HCT116 (cell line): ENCODE results near the gene ANAPC5. TPM values are rescaled to one million over a fixed set of nuclear protein-coding genes. Genes with fewer than 3 reads are reported as not detected.

Source experiments
- ATAC-seq: fragments of 200-7000 bp; cut with Tn5 transposase; 2 replicates; pipeline ENCODE4 v1.9.1; 2020; ENCODE audit warnings: mild to moderate bottlenecking, moderate library complexity
- BruUV-seq: library from RNA; stranded (reverse); fragments of 400-500 nt; replicated peaks from 2 replicates; lab custom pipeline; 2021; lab: Mats Ljungman, UMichigan
- CTCF ChIA-PET: fragments of 300-600 bp; sonication (Branson Sonifier 250); formaldehyde crosslinking; loops from one replicate; lab custom pipeline; 2021; ENCODE audit warnings: antibody characterized with exemption; lab: Charles Lee
- POLR2A ChIA-PET: fragments of 300-600, 350-600 bp; sonication (Branson Sonifier 250); formaldehyde crosslinking; loops from one replicate; lab custom pipeline; 2021; ENCODE audit warnings: antibody characterized with exemption; lab: Charles Lee
- RAD21 ChIA-PET, 2 experiments: fragments of 300-600 bp; sonication (Branson Sonifier 250); formaldehyde crosslinking; loops; one replicate each; lab custom pipeline; 2023; ENCODE audit warnings: low total read pairs in 2 of 2; ENCODE audit not compliant: uncharacterized antibody in 2 of 2, unreplicated experiment in 2 of 2, low non-redundant PET in 1 of 2; lab: Charles Lee
- DNase-seq: peaks from one replicate; pipeline ENCODE4 v3.0.0-alpha.2; 2010; ENCODE audit warnings: low read depth, low spot score
- H2AFZ ChIP-seq: fragments of 200-600 bp; shearing (Covaris generic), sonication (generic); 2 replicates; pipeline ENCODE4 v1.6.1; 2017; ENCODE audit warnings: low read depth, mixed run types, mixed read lengths, antibody characterized with exemption, low read length; ENCODE audit not compliant: poor library complexity, severe bottlenecking
- H3K27ac ChIP-seq: 2 replicates; pipeline ENCODE4 v1.5.1; 2012; ENCODE audit warnings: low read depth, low read length
- H3K27me3 ChIP-seq: fragments of 200-600 bp; sonication (generic); 2 replicates; pipeline ENCODE4 v1.6.1; 2016; ENCODE audit warnings: mixed run types, low read length, mixed read lengths; ENCODE audit not compliant: insufficient read depth
- H3K36me3 ChIP-seq, 2 experiments: fragments of 200-500 bp in 1 of 2; fragments of 200-600 bp in 1 of 2; sonication (Bioruptor generic) in 1 of 2; sonication (generic) in 1 of 2; 2 replicates each; pipeline versions ENCODE4 v1.5.1 to v1.6.1; 2014 to 2016; ENCODE audit warnings: low read length in 2 of 2, inconsistent platforms in 1 of 2, mixed read lengths in 1 of 2, mixed run types in 1 of 2; ENCODE audit not compliant: insufficient read depth in 2 of 2, control insufficient read depth in 1 of 2
- H3K4me1 ChIP-seq, 2 experiments: fragments of 200-600 bp in 1 of 2; sonication (generic) in 1 of 2; 2 replicates each; pipeline versions ENCODE4 v1.5.1 to v1.6.1; 2012 to 2017; ENCODE audit warnings: low read length in 2 of 2, inconsistent platforms in 1 of 2, mild to moderate bottlenecking in 1 of 2, mixed read lengths in 1 of 2, mixed run types in 1 of 2, moderate library complexity in 1 of 2; ENCODE audit not compliant: insufficient read depth in 2 of 2, control insufficient read depth in 1 of 2
- H3K4me2 ChIP-seq: fragments of 200-600 bp; sonication (generic); 2 replicates; pipeline ENCODE4 v1.6.1; 2017; ENCODE audit warnings: mixed run types, low read length, mixed read lengths
- H3K4me3 ChIP-seq, 2 experiments: fragments of 200-600 bp in 1 of 2; sonication (generic) in 1 of 2; replicated peaks in 1 of 2; 2 replicates each; pipeline ENCODE4 v1.5.1; 2011 to 2016; ENCODE audit warnings: low read length in 2 of 2, control low read depth in 1 of 2, low read depth in 1 of 2, mild to moderate bottlenecking in 1 of 2, mixed read lengths in 1 of 2, mixed run types in 1 of 2
- H3K79me2 ChIP-seq: fragments of 200-600 bp; sonication (generic); 2 replicates; pipeline ENCODE4 v1.6.1; 2017; ENCODE audit warnings: mild to moderate bottlenecking, mixed run types, low read length, moderate library complexity, mixed read lengths; ENCODE audit not compliant: insufficient read depth
- H3K9ac ChIP-seq: fragments of 200-600 bp; sonication (generic); 2 replicates; pipeline ENCODE4 v1.6.1; 2016; ENCODE audit warnings: low read length, mixed read lengths
- H3K9me2 ChIP-seq: fragments of 200-600 bp; sonication (generic), shearing (Covaris generic); 2 replicates; pipeline ENCODE4 v1.6.1; 2017; ENCODE audit warnings: mixed run types, mild to moderate bottlenecking, moderate library complexity; ENCODE audit not compliant: insufficient read depth
- H3K9me3 ChIP-seq, 2 experiments: fragments of 200-500 bp in 1 of 2; fragments of 200-600 bp in 1 of 2; sonication (Bioruptor generic) in 1 of 2; sonication (generic) in 1 of 2; 2 replicates each; pipeline ENCODE4 v1.6.1; 2014 to 2017; ENCODE audit warnings: low read length in 2 of 2, mixed read lengths in 2 of 2, inconsistent platforms in 1 of 2, low read depth in 1 of 2, mild to moderate bottlenecking in 1 of 2, mixed run types in 1 of 2, moderate library complexity in 1 of 2; ENCODE audit not compliant: control insufficient read depth in 1 of 2, insufficient read depth in 1 of 2
- H4K20me1 ChIP-seq: fragments of 200-600 bp; sonication (generic), shearing (Covaris generic); 2 replicates; pipeline ENCODE4 v1.6.1; 2017; ENCODE audit warnings: mixed run types, mild to moderate bottlenecking, moderate library complexity; ENCODE audit not compliant: insufficient read depth
- CBX3 ChIP-seq: IDR thresholded peaks from 2 replicates; pipeline ENCODE4 v1.6.1; 2012; ENCODE audit warnings: low read depth
- CEBPB ChIP-seq: IDR thresholded peaks from 2 replicates; pipeline ENCODE4 v1.6.1; 2012; ENCODE audit warnings: low read depth
- ELF1 ChIP-seq: IDR thresholded peaks from 2 replicates; pipeline ENCODE4 v1.6.1; 2012; ENCODE audit warnings: low read depth, borderline replicate concordance
- EZH2 ChIP-seq: fragments of 200-600 bp; sonication (generic); IDR thresholded peaks from 2 replicates; pipeline ENCODE4 v1.6.1; 2017; ENCODE audit warnings: antibody characterized with exemption, mixed run types
- FOSL1 ChIP-seq: IDR thresholded peaks from 2 replicates; pipeline ENCODE4 v1.6.1; 2012; ENCODE audit warnings: low read depth
- SIN3A ChIP-seq: IDR thresholded peaks from 2 replicates; pipeline ENCODE4 v1.6.1; 2012; ENCODE audit warnings: low read depth
- SP1 ChIP-seq: IDR thresholded peaks from 2 replicates; pipeline ENCODE4 v1.6.1; 2012; ENCODE audit warnings: low read depth
- SRF ChIP-seq: IDR thresholded peaks from 2 replicates; pipeline ENCODE4 v1.6.1; 2012; ENCODE audit warnings: low read depth
- TCF7L2 ChIP-seq: IDR thresholded peaks from 2 replicates; pipeline ENCODE4 v1.7.0; 2011; ENCODE audit warnings: borderline replicate concordance, inconsistent platforms; ENCODE audit not compliant: insufficient read depth, insufficient read length; ENCODE audit errors: extremely low read depth
- ZFX ChIP-seq: fragments of 450-650 bp; IDR thresholded peaks from 2 replicates; pipeline ENCODE4 v1.6.1; 2017
- ZNF274 ChIP-seq: fragments of 200-500 bp; sonication (Bioruptor generic); IDR thresholded peaks from 2 replicates; pipeline ENCODE4 v1.6.1; 2014; ENCODE audit warnings: mild to moderate bottlenecking, low read depth, low read length, inconsistent platforms
- intact Hi-C: fragments of 100-400 bp; cut with micrococcal nuclease; formaldehyde crosslinking; loops from 2 replicates; pipeline ENCODE4 v1.10.0; 2022
- total RNA-seq: library from RNA; stranded (reverse); gene quantifications from one replicate; pipeline ENCODE4 v1.2.1, GENCODE V29; 2021; ENCODE audit not compliant: unreplicated experiment
- TF ChIP-seq, protein P1 (sequence below), 3 experiments: fragments of 200-600 bp in 1 of 3; sonication (generic) in 1 of 3; IDR thresholded peaks in 2 of 3; conservative IDR thresholded peaks in 1 of 3; 2 replicates each; pipeline ENCODE4 v1.5.1; 2012 to 2017; ENCODE audit warnings: low read depth in 2 of 3, low read length in 2 of 3, antibody characterized with exemption in 1 of 3, borderline replicate concordance in 1 of 3, control low read depth in 1 of 3, mild to moderate bottlenecking in 1 of 3, mixed read lengths in 1 of 3, mixed run types in 1 of 3, moderate library complexity in 1 of 3; ENCODE audit not compliant: insufficient read depth in 1 of 3
- TF ChIP-seq, protein P2 (sequence below): IDR thresholded peaks from 2 replicates; pipeline ENCODE4 v1.6.1; 2011; ENCODE audit warnings: mild to moderate bottlenecking, low read length, moderate library complexity; ENCODE audit not compliant: insufficient replicate concordance; ENCODE audit errors: extremely low read depth

Gene ANAPC5
- total RNA-seq, 1 experiment from 2014 or later: 112 TPM

DNA sequence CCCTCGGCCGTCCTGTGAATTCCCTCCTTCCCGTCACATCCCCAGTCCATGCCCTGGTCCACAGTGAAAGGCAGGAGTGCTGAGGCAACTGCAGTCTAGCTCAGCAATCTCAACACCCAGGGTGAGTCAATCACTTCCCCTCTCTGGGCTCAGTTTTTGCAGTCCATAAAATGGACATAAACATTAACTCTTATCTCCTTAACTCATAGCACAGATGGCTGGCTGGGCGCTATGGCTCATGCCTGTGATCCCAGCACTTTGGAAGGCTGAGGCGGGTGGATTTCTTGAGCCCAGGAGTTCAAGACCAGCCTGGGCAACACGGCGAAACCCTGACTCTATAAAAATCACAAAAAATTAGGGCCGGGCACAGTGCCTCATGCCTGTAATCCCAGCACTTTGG lies 88.1 kb downstream of the ANAPC5 start:
- no peak for ATAC-seq
- DNase-seq: no peak
- Histone ChIP-seq H3K27me3 (no peaks in the 10 kb centered on the region), H3K4me1 (no peaks in the 10 kb centered on the region), H2AFZ (no peak overlapping the region), H3K79me2 (no peaks in the 10 kb centered on the region), H3K4me3 (no peak overlapping the region), H3K9me3 (no peaks in the 10 kb centered on the region), H3K36me3 (peaks cover 28 to 29% of the 10 kb centered on the region in 2 experiments; a peak in 3 of 4 replicates), H4K20me1 (no peaks in the 10 kb centered on the region), H3K9ac (no peak overlapping the region), H3K9me2 (no peaks in the 10 kb centered on the region), H3K4me2 (no peak overlapping the region), H3K27ac (no peak overlapping the region)
- POLR2A ChIA-PET: no interaction called here
- RAD21 ChIA-PET: no interaction called here
- intact Hi-C loops: no loop called here
- TF ChIP-seq ELF1: no peak
- TF ChIP-seq, protein P1, sequence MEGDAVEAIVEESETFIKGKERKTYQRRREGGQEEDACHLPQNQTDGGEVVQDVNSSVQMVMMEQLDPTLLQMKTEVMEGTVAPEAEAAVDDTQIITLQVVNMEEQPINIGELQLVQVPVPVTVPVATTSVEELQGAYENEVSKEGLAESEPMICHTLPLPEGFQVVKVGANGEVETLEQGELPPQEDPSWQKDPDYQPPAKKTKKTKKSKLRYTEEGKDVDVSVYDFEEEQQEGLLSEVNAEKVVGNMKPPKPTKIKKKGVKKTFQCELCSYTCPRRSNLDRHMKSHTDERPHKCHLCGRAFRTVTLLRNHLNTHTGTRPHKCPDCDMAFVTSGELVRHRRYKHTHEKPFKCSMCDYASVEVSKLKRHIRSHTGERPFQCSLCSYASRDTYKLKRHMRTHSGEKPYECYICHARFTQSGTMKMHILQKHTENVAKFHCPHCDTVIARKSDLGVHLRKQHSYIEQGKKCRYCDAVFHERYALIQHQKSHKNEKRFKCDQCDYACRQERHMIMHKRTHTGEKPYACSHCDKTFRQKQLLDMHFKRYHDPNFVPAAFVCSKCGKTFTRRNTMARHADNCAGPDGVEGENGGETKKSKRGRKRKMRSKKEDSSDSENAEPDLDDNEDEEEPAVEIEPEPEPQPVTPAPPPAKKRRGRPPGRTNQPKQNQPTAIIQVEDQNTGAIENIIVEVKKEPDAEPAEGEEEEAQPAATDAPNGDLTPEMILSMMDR (IDR thresholded peaks at IDR 0.05 in 2 of 3, conservative IDR thresholded peaks at IDR 0.05 in 1 of 3; ENCODE audit: borderline replicate concordance in 1 of 3, insufficient read depth in 1 of 3, low read depth in 2 of 3, low read length in 2 of 3): no peak
- no peak for TF ChIP-seq ZFX
- TF ChIP-seq TCF7L2: no peak
- TF ChIP-seq SIN3A: no peak
- TF ChIP-seq SP1: no peak
- no peak for TF ChIP-seq SRF
- no peak for TF ChIP-seq EZH2
- TF ChIP-seq, protein P2, sequence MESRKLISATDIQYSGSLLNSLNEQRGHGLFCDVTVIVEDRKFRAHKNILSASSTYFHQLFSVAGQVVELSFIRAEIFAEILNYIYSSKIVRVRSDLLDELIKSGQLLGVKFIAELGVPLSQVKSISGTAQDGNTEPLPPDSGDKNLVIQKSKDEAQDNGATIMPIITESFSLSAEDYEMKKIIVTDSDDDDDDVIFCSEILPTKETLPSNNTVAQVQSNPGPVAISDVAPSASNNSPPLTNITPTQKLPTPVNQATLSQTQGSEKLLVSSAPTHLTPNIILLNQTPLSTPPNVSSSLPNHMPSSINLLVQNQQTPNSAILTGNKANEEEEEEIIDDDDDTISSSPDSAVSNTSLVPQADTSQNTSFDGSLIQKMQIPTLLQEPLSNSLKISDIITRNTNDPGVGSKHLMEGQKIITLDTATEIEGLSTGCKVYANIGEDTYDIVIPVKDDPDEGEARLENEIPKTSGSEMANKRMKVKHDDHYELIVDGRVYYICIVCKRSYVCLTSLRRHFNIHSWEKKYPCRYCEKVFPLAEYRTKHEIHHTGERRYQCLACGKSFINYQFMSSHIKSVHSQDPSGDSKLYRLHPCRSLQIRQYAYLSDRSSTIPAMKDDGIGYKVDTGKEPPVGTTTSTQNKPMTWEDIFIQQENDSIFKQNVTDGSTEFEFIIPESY: no peak
- TF ChIP-seq CEBPB: no peak
- TF ChIP-seq FOSL1: no peak
- no peak for TF ChIP-seq CBX3
- TF ChIP-seq ZNF274: no peak
- no TSS peak for BruUV-seq
- CTCF ChIA-PET: no interaction called here
